HFFc6 (cell line): ENCODE data around the gene TRMU. TPM values are rescaled to one million over a fixed set of nuclear protein-coding genes. Genes with fewer than 3 reads are reported as not detected.

Experiments
- DNase-seq: peaks from one replicate; pipeline ENCODE4 v3.0.0-alpha.2; 2018
- H3K27ac Mint-ChIP-seq: 2 replicates; pipeline ENCODE4 v1.8.0; 2020; ENCODE audit warnings: mild to moderate bottlenecking, mixed read lengths
- H3K27me3 Mint-ChIP-seq: 2 replicates; pipeline ENCODE4 v1.8.0; 2021; ENCODE audit warnings: mild to moderate bottlenecking, moderate library complexity, mixed read lengths; ENCODE audit not compliant: insufficient read depth
- H3K36me3 Mint-ChIP-seq: 2 replicates; pipeline ENCODE4 v1.8.0; 2021; ENCODE audit warnings: low read depth, mixed read lengths
- H3K4me1 Mint-ChIP-seq: 2 replicates; pipeline ENCODE4 v1.8.0; 2020; ENCODE audit warnings: low read depth, mixed read lengths
- H3K4me3 Mint-ChIP-seq: 2 replicates; pipeline ENCODE4 v1.8.0; 2020; ENCODE audit warnings: mild to moderate bottlenecking, moderate library complexity, mixed read lengths
- H3K9me3 Mint-ChIP-seq: 2 replicates; pipeline ENCODE4 v1.8.0; 2020; ENCODE audit warnings: mild to moderate bottlenecking, mixed read lengths
- total RNA-seq, 6 experiments: library from RNA; stranded (reverse); fragmentation: NEBNext Ultra II Directional; extraction: Animal tissue kit (Norgen Biotek cat#: 25700); gene quantifications; 2 replicates in 1 of 6; 3 replicates in 5 of 6; pipeline ENCODE4 v1.2.3, GENCODE V29; 2021
- TF ChIP-seq, protein P1 (sequence below): fragments of 200-600 bp; sonication (generic); IDR thresholded peaks from 2 replicates; pipeline ENCODE4 v1.5.0; 2021; ENCODE audit warnings: antibody characterized with exemption, mild to moderate bottlenecking

TRMU gene
- total RNA-seq, 6 experiments from 2014 or later: 26.4 to 36.4 (median 32.4) TPM

DNA sequence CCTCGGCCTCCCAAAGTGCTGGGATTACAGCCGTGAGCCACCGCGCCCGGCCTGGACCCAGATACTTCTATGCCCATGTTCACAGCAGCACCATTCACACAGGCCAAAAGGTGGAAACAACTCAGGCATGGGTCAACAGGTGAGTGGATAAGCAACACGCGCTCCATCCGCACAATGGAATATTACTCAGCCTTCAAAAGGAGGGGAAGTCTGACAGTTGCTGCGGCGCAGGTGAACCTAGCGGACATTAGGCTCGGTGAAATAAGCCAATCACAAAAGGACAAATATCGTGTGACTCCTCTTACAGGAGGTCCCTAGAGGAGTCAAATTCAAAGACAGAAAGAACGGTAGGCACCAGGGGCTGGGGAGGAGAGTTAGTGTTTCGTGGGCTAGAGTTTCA is 47.0 kb downstream of the TRMU start:
- H3K4me3 Mint-ChIP-seq: no peak overlapping the region
- peaks cover 10% of the 10 kb centered on the region for H3K27me3 Mint-ChIP-seq
- H3K36me3 Mint-ChIP-seq: peaks cover 7% of the 10 kb centered on the region; the same call in 1 of the 2 replicates
- no peak overlapping the region for H3K27ac Mint-ChIP-seq
- TF ChIP-seq, protein P1, sequence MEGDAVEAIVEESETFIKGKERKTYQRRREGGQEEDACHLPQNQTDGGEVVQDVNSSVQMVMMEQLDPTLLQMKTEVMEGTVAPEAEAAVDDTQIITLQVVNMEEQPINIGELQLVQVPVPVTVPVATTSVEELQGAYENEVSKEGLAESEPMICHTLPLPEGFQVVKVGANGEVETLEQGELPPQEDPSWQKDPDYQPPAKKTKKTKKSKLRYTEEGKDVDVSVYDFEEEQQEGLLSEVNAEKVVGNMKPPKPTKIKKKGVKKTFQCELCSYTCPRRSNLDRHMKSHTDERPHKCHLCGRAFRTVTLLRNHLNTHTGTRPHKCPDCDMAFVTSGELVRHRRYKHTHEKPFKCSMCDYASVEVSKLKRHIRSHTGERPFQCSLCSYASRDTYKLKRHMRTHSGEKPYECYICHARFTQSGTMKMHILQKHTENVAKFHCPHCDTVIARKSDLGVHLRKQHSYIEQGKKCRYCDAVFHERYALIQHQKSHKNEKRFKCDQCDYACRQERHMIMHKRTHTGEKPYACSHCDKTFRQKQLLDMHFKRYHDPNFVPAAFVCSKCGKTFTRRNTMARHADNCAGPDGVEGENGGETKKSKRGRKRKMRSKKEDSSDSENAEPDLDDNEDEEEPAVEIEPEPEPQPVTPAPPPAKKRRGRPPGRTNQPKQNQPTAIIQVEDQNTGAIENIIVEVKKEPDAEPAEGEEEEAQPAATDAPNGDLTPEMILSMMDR: no peak
- H3K4me1 Mint-ChIP-seq: peaks cover 2% of the 10 kb centered on the region; the same call in 1 of the 2 replicates
- DNase-seq: no peak
- H3K9me3 Mint-ChIP-seq: no peaks in the 10 kb centered on the region

DNA sequence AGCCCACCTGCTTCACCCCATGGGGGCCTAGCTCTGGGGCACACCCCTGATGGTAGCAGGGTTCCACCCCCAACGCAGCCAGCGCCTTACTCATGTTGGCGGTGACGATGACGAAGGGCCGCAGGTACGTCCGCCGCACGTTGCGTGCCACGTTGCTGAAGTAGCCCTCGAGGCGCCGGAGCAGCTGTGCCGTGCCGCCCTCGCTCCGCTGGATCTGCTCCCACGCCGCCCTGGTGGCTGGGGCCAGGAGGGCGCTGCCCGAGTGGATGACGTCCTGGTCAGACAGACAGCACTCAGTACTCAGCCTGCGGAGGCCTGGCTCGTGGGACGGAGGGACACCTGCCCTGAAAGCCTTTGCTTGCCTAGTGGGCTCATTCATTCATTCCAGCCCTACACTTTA is 50.8 kb downstream of the TRMU start:
- no peak overlapping the region for H3K27ac Mint-ChIP-seq
- TF ChIP-seq, protein P1: peak; percentile 52
- DNase-seq: no peak

DNA sequence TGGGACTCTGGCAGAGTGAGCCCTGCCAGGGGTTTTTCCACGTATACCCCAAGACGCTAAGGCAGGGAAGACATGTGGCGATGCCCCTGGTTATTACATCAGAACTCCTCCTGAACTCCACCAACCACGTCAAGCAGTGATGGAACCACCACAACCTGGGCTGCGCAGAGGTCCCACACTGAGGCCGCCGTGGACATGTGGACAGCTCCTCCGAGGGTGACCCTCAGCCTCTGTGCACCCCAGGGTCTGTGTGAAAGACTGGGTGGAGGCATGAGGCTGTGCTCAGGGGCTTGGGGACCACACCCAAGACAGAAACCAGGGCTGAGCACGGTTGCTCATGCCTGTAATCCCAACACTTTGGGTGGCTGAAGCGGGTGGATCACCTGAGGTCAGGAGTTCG is 52.2 kb downstream of the TRMU start:
- Mint-ChIP-seq H3K27me3 (peaks cover 12% of the 10 kb centered on the region), H3K27ac (no peak overlapping the region), H3K4me3 (no peak overlapping the region), H3K4me1 (no peaks in the 10 kb centered on the region), H3K9me3 (no peaks in the 10 kb centered on the region), H3K36me3 (peaks cover 2% of the 10 kb centered on the region; the same call in 1 of the 2 replicates)
- TF ChIP-seq, protein P1: no peak
- DNase-seq: no peak

More for the DNA sequence above, 50.8 kb downstream of the TRMU start:
- no peaks in the 10 kb centered on the region for H3K9me3 Mint-ChIP-seq
- H3K27me3 Mint-ChIP-seq: peaks cover 12% of the 10 kb centered on the region
- no peaks in the 10 kb centered on the region for H3K4me1 Mint-ChIP-seq
- no peak overlapping the region for H3K4me3 Mint-ChIP-seq
- peaks cover 7% of the 10 kb centered on the region; the same call in 1 of the 2 replicates for H3K36me3 Mint-ChIP-seq

DNA sequence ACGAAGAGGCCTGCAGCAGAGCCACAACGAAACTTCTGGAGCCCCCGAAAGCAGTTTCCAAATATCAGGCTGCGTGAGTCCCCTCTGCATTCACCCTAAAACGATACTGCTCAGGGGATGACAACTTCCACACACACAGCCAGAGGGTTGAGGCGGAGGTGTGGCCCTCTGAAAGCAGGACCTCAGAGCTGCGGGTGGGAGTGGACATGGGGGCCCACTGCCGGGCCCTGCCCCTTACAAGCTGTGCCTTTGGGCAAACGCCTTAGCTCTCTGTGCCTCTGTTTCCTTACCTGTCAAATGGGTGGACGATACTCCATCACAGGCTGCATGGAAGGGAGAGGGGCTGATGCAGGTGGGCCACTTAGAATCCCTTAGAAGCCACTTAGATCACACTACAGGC is 53.1 kb downstream of the TRMU start:
- no peak for DNase-seq
- H3K27me3 Mint-ChIP-seq: peaks cover 12% of the 10 kb centered on the region
- TF ChIP-seq, protein P1: no peak
- no peak overlapping the region for H3K27ac Mint-ChIP-seq
- no peaks in the 10 kb centered on the region for H3K4me1 Mint-ChIP-seq
- H3K36me3 Mint-ChIP-seq: no peaks in the 10 kb centered on the region
- H3K9me3 Mint-ChIP-seq: no peaks in the 10 kb centered on the region
- H3K4me3 Mint-ChIP-seq: no peak overlapping the region

DNA sequence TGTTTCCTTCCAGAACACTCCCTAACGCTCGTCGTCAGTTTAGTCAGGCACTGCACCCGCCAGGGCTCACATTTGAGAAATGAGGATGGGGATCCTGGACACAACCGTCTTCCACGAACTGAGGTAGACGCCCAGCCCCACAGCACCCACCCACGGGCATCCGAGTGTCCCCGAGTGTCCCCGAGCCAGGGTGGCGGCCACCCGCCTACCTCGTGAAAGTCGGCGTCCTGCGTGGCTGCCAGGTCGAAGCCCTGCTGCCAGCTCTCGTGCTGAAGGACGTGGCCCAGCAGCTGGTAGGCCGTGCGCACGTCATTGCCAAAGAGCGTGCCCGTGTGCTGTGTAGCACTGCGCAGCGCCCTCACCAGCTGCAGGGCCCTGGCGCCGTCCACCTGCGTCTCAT is 53.6 kb downstream of the TRMU start:
- Mint-ChIP-seq H3K27me3 (peaks cover 12% of the 10 kb centered on the region), H3K4me3 (no peak overlapping the region), H3K27ac (no peak overlapping the region), H3K4me1 (no peaks in the 10 kb centered on the region), H3K36me3 (no peaks in the 10 kb centered on the region), H3K9me3 (no peaks in the 10 kb centered on the region)
- DNase-seq: no peak
- TF ChIP-seq, protein P1: no peak
